ENCODE measurements around the gene SPACA9. TPM values are rescaled to one million over a fixed set of nuclear protein-coding genes. Genes with fewer than 3 reads are reported as not detected.

The SPACA9 gene
- total and polyA plus RNA-seq, 3 experiments from 2014 or later: 1.4 to 2.8 (median 2.6) TPM

DNA sequence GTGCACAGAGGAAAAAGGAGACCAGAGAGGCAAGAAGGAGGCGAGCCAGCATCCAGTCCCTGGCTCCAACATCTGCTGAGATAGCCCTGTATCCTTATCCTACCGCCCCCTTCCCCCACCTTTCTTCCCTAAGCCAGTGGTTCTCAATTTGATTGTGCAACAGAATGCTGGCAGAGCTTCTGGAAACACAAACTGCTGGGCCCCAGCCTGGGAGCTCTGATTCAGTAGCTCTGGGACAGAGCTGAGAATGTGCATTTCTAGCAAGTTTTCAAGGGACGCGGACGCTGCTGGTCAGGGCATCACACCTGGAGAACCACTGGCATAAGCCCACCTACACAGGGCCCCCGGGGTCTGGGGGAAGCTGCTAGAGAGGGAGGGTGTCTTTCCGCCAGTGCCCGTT, 21.7 kb upstream of the SPACA9 start:
- Mint-ChIP-seq H3K27ac (no peak overlapping the region), H3K9me3 (no peaks in the 10 kb centered on the region), H3K4me3 (no peak overlapping the region), H3K27me3 (peaks cover 10 to 40% of the 10 kb centered on the region in 2 donors), H3K4me1 (peaks cover 0 to 6% (median 4%) of the 10 kb centered on the region in 3 donors), H3K36me3 (no peaks in the 10 kb centered on the region)
- Histone ChIP-seq H3K4me1 (ENCODE audit: insufficient read depth, low read length) (no peaks in the 10 kb centered on the region), H3K36me3 (ENCODE audit: insufficient read depth, low read length) (no peaks in the 10 kb centered on the region), H3K9me3 (ENCODE audit: low read length) (no peaks in the 10 kb centered on the region), H3K27ac (ENCODE audit: low read depth, low read length) (no peak overlapping the region), H3K27me3 (ENCODE audit: insufficient read depth, low read length, poor library complexity, severe bottlenecking) (no peaks in the 10 kb centered on the region), H3K4me3 (ENCODE audit: low read length) (no peak overlapping the region)
- DNase-seq: no peak
- POLR2A ChIA-PET: no interaction called here
- CTCF ChIA-PET: no interaction called here

DNA sequence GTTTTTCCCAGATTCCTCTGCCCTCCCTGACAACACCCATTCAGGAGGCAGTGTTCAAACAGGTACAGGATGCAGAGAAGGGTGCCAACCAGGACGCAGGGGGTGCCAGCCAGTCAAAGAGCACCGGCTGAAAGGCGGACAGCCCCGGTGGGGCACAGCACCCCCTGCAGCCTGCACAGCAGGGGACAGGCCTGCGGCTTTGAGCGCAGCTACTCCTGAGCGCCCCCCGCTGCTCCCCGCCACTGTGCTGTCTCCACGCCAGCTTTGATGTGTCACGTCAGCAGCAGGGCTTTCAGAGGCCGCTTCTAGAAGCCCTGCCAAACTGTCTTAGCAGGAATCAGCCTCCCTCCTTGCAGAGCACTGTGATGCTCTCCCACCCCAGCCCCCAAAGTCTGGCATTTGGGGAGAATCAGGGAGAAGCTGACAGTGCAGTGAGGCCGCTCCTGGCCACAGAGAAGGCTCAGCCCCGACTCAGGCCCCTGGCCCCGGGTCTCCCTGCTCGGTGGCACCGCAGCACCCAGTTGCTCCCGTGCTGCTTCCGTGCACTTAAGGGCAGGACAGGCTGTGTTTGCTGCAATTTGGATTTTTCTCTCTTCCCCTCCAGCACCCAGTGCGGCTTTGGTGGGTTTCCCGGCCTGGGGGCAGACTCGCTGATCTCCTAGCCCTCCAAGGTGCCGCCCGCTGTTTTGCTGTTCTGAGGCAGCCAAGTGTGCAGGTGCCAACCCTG, 20.9 kb upstream of the SPACA9 start:
- Histone ChIP-seq H3K27ac (ENCODE audit: low read depth, low read length) (no peak overlapping the region), H3K4me3 (ENCODE audit: low read length) (no peak overlapping the region), H3K4me1 (ENCODE audit: insufficient read depth, low read length) (no peaks in the 10 kb centered on the region), H3K36me3 (ENCODE audit: insufficient read depth, low read length) (no peaks in the 10 kb centered on the region), H3K9me3 (ENCODE audit: low read length) (no peaks in the 10 kb centered on the region), H3K27me3 (ENCODE audit: insufficient read depth, low read length, poor library complexity, severe bottlenecking) (no peaks in the 10 kb centered on the region)
- peaks cover 0 to 6% (median 4%) of the 10 kb centered on the region in 3 donors for H3K4me1 Mint-ChIP-seq
- peak overlapping the region in 1 of 8 donors; percentile 79 for H3K27ac Mint-ChIP-seq
- H3K9me3 Mint-ChIP-seq: no peaks in the 10 kb centered on the region
- DNase-seq: no peak
- peaks cover 10 to 38% of the 10 kb centered on the region in 2 donors for H3K27me3 Mint-ChIP-seq
- ChIA-PET CTCF (no interaction called here), POLR2A (no interaction called here)
- no peaks in the 10 kb centered on the region for H3K36me3 Mint-ChIP-seq
- no peak overlapping the region for H3K4me3 Mint-ChIP-seq

DNA sequence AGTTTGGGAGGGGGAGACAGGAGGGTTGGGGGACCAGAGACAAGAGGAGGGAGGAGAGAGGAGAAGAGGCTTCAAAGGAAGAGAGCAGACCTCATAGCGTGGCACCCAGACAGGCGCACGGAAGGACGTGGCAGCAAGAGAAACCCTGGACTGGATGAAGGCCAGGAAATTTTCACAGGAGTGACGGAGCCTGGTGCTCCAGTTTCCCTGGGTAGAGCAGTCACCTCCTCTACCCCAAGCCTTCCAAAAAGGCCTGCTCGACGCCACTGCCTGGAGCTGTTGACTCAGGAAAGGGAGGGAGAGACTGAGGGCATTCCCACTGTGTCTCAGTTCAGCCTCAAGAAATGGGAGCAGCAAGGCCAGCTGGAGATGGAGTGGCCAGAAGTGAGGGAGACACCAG, 19.9 kb upstream of the SPACA9 start:
- no peaks in the 10 kb centered on the region for H3K4me1 ChIP-seq (ENCODE audit: insufficient read depth, low read length)
- no peak for DNase-seq
- CTCF ChIA-PET: no interaction called here
- Mint-ChIP-seq H3K36me3 (no peaks in the 10 kb centered on the region), H3K27me3 (peaks cover 10 to 37% of the 10 kb centered on the region in 2 donors), H3K27ac (no peak overlapping the region), H3K9me3 (no peaks in the 10 kb centered on the region), H3K4me3 (no peak overlapping the region), H3K4me1 (peaks cover 0 to 6% (median 4%) of the 10 kb centered on the region in 3 donors)
- H3K27me3 ChIP-seq (ENCODE audit: insufficient read depth, low read length, poor library complexity, severe bottlenecking): no peaks in the 10 kb centered on the region
- H3K4me3 ChIP-seq (ENCODE audit: low read length): no peak overlapping the region
- no peak overlapping the region for H3K27ac ChIP-seq (ENCODE audit: low read depth, low read length)
- H3K36me3 ChIP-seq (ENCODE audit: insufficient read depth, low read length): no peaks in the 10 kb centered on the region
- no peaks in the 10 kb centered on the region for H3K9me3 ChIP-seq (ENCODE audit: low read length)
- POLR2A ChIA-PET: no interaction called here

DNA sequence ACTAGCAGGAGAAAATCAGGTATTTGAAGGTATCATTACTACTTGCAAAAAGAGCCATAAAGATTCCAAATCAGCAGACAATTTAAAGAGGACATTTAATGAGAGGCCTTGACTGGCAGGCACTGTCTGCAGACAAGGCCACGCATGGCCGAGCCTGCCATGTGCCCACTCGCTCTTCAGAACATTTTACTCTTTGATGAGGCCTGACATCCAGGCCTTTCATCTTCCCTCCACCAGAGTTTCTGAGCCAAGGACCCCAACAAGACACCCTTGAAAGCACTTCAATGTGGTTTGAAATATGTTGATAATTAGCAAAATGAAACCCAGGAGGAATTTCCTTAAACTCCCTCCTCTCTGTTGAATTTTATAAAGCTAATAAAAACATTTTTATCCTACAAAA, 17.0 kb upstream of the SPACA9 start:
- Histone ChIP-seq H3K4me1 (ENCODE audit: insufficient read depth, low read length) (no peaks in the 10 kb centered on the region), H3K27ac (ENCODE audit: low read depth, low read length) (no peak overlapping the region), H3K9me3 (ENCODE audit: low read length) (no peaks in the 10 kb centered on the region), H3K4me3 (ENCODE audit: low read length) (no peak overlapping the region), H3K27me3 (ENCODE audit: insufficient read depth, low read length, poor library complexity, severe bottlenecking) (no peaks in the 10 kb centered on the region), H3K36me3 (ENCODE audit: insufficient read depth, low read length) (no peaks in the 10 kb centered on the region)
- no peak for DNase-seq
- Mint-ChIP-seq H3K4me3 (no peak overlapping the region), H3K9me3 (no peaks in the 10 kb centered on the region), H3K27ac (no peak overlapping the region), H3K36me3 (no peaks in the 10 kb centered on the region), H3K27me3 (peaks cover 8 to 25% of the 10 kb centered on the region in 2 donors), H3K4me1 (no peaks in the 10 kb centered on the region)
- ChIA-PET CTCF (no interaction called here), POLR2A (no interaction called here)

DNA sequence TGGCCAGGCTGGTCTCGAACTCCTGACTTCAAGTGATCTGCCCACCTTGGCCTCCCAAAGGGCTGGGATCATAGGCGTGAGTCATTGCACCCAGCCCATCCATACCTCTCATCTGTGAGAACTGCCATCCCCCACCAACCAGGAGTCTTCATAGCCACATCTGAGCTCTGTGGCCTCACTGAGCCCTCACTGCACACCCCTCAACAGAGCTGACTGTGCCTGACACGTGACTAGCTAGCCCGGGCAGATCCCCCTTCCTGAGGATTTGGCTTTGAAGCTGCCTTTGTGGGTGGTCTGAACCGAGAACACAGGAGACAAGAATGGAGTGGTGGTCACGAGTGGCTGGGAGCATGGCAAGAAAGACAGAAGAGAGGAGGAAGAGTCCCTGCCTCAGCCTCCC, 16.2 kb upstream of the SPACA9 start:
- no peak for DNase-seq
- POLR2A ChIA-PET: no interaction called here
- Histone ChIP-seq H3K4me1 (ENCODE audit: insufficient read depth, low read length) (no peaks in the 10 kb centered on the region), H3K27ac (ENCODE audit: low read depth, low read length) (no peak overlapping the region), H3K36me3 (ENCODE audit: insufficient read depth, low read length) (no peaks in the 10 kb centered on the region), H3K9me3 (ENCODE audit: low read length) (no peaks in the 10 kb centered on the region), H3K4me3 (ENCODE audit: low read length) (no peak overlapping the region), H3K27me3 (ENCODE audit: insufficient read depth, low read length, poor library complexity, severe bottlenecking) (no peaks in the 10 kb centered on the region)
- H3K4me3 Mint-ChIP-seq: no peak overlapping the region
- H3K36me3 Mint-ChIP-seq: no peaks in the 10 kb centered on the region
- peak overlapping the region in 1 of 8 donors; percentile 26 for H3K27ac Mint-ChIP-seq
- H3K4me1 Mint-ChIP-seq: no peaks in the 10 kb centered on the region
- H3K27me3 Mint-ChIP-seq: peaks cover 8 to 22% of the 10 kb centered on the region in 2 donors
- no peaks in the 10 kb centered on the region for H3K9me3 Mint-ChIP-seq
- CTCF ChIA-PET: no interaction called here

DNA sequence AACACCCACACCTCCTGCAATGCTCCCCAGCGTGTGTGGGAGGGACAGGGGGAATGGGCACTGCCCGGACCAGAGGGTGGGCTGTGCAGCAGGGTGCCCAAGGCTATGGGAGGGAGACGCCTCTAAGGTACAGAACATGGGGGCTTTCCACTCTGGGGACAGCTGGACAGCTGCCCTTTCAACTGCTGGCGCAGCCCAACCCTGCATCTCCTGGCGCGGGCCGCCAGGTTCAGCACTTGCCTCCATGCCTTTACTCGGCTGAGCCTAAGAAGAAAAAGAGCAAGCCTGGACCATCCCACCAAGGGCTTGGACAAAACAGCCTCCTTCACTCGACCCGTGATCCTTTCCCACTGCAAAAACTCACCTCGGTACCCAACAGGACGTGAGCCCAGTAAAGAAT, 15.6 kb upstream of the SPACA9 start:
- Histone ChIP-seq H3K27ac (ENCODE audit: low read depth, low read length) (no peak overlapping the region), H3K4me3 (ENCODE audit: low read length) (no peak overlapping the region), H3K27me3 (ENCODE audit: insufficient read depth, low read length, poor library complexity, severe bottlenecking) (no peaks in the 10 kb centered on the region), H3K4me1 (ENCODE audit: insufficient read depth, low read length) (no peaks in the 10 kb centered on the region), H3K36me3 (ENCODE audit: insufficient read depth, low read length) (no peaks in the 10 kb centered on the region), H3K9me3 (ENCODE audit: low read length) (no peaks in the 10 kb centered on the region)
- POLR2A ChIA-PET: no interaction called here
- Mint-ChIP-seq H3K4me1 (no peaks in the 10 kb centered on the region), H3K27me3 (peaks cover 8 to 21% of the 10 kb centered on the region in 2 donors), H3K4me3 (no peak overlapping the region), H3K36me3 (no peaks in the 10 kb centered on the region), H3K9me3 (no peaks in the 10 kb centered on the region), H3K27ac (no peak overlapping the region)
- DNase-seq: no peak
- CTCF ChIA-PET: no interaction called here

DNA sequence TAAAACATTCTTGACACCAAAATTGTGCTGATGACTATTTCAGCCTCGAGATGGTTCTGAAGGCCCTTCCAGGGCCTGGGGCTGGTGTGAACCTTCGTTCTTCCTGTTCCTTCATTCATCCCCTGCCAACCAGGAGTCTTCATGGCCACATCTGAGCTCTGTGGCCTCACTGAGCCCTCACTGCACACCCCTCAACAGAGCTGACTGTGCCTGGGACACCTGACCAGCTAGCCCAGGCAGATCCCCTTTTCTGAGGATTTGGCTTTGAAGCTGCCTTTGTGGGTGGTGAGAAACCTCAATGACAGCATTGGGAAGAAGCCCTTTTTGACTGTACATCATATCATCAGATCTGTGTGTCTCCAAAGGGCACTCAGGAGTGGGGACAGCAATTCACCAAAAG, 14.4 kb upstream of the SPACA9 start:
- Mint-ChIP-seq H3K4me1 (no peaks in the 10 kb centered on the region), H3K36me3 (no peaks in the 10 kb centered on the region), H3K27ac (no peak overlapping the region), H3K4me3 (no peak overlapping the region), H3K9me3 (no peaks in the 10 kb centered on the region), H3K27me3 (peaks cover 4 to 15% of the 10 kb centered on the region in 2 donors)
- no peak for DNase-seq
- Histone ChIP-seq H3K4me3 (ENCODE audit: low read length) (no peak overlapping the region), H3K4me1 (ENCODE audit: insufficient read depth, low read length) (no peaks in the 10 kb centered on the region), H3K36me3 (ENCODE audit: insufficient read depth, low read length) (no peaks in the 10 kb centered on the region), H3K27me3 (ENCODE audit: insufficient read depth, low read length, poor library complexity, severe bottlenecking) (no peaks in the 10 kb centered on the region), H3K27ac (ENCODE audit: low read depth, low read length) (no peak overlapping the region), H3K9me3 (ENCODE audit: low read length) (no peaks in the 10 kb centered on the region)
- CTCF ChIA-PET: no interaction called here
- POLR2A ChIA-PET: no interaction called here

DNA sequence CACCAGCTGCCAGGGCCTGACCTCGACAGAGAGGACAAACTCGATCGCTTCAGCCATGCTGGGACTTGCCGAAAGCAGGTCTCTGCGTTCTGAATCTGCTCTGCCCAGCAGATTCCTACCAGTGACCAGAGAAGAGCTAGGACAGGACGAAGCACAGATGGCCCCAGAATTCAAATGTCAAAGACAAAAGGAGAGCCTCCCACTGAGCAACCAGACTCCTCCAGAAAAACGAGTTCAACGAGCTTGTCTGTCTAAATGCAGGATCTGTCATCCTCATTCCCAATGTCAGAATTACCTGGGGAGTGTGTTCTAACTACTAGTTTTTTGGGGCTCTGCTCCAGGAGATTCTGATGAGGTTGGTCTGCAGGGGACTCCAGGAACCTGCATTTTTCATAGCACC, 14.0 kb upstream of the SPACA9 start:
- H3K27ac Mint-ChIP-seq: no peak overlapping the region
- no peak overlapping the region for H3K27ac ChIP-seq (ENCODE audit: low read depth, low read length)
- no peak overlapping the region for H3K4me3 Mint-ChIP-seq
- no peaks in the 10 kb centered on the region for H3K4me1 Mint-ChIP-seq
- H3K9me3 ChIP-seq (ENCODE audit: low read length): no peaks in the 10 kb centered on the region
- POLR2A ChIA-PET: no interaction called here
- H3K4me3 ChIP-seq (ENCODE audit: low read length): no peak overlapping the region
- CTCF ChIA-PET: no interaction called here
- no peaks in the 10 kb centered on the region for H3K4me1 ChIP-seq (ENCODE audit: insufficient read depth, low read length)
- no peaks in the 10 kb centered on the region for H3K27me3 ChIP-seq (ENCODE audit: insufficient read depth, low read length, poor library complexity, severe bottlenecking)
- no peaks in the 10 kb centered on the region for H3K9me3 Mint-ChIP-seq
- no peaks in the 10 kb centered on the region for H3K36me3 Mint-ChIP-seq
- no peak for DNase-seq
- H3K27me3 Mint-ChIP-seq: peaks cover 4 to 12% of the 10 kb centered on the region in 2 donors
- H3K36me3 ChIP-seq (ENCODE audit: insufficient read depth, low read length): no peaks in the 10 kb centered on the region

Data from CD8-positive, alpha-beta memory T cell (primary cell).